Hippocampal formation (tissue), 2 donors: Measurements from ENCODE around the gene C1QL1.
A peak's percentile ranks its signal among the peaks of the same experiment; 100 is the strongest.
"Not testable (repeated sequence)": the region's sequence is repeated elsewhere in the genome, so short reads cannot be mapped to it uniquely, and the experiment has no call there.

Experiments
- DNase-seq, 2 donors: peaks; one replicate each; lab custom pipeline; 2025; lab: John Stamatoyannopoulos, UW

Gene C1QL1

GRCh38 chr17:44961921-44962350, 6.2 kb downstream of the C1QL1 start:
- DNase-seq = no peak

- DNase-seq = no peak
Observed at GRCh38 chr17:44960691-44961090, 7.4 kb downstream of the C1QL1 start.

GRCh38 chr17:44959821-44960531, 8.1 kb downstream of the C1QL1 start:
- DNase-seq = no peak

- DNase-seq = peak in 1 of 2 donors; percentile 14
Observed at GRCh38 chr17:44956998-44957981, 10.8 kb downstream of the C1QL1 start.

GRCh38 chr17:44955674-44956425, 12.3 kb downstream of the C1QL1 start:
- no peak for DNase-seq

- DNase-seq = no peak
Observed at GRCh38 chr17:44952946-44953475, 15.1 kb downstream of the C1QL1 start.

GRCh38 chr17:44948315-44948795, 19.7 kb downstream of the C1QL1 start:
- DNase-seq = no peak

- peak; percentile 80 to 89 for DNase-seq
Observed at GRCh38 chr17:44947461-44948314, 20.4 kb downstream of the C1QL1 start, which contains the start of gene KIF18B. Gene KIF18B, minus strand, starts transcription at chr17:44947773. Its CDS starts 11,429 bp downstream, at chr17:44936344.

GRCh38 chr17:44945652-44946051, 22.5 kb downstream of the C1QL1 start:
- DNase-seq = not testable (repeated sequence)

- no peak for DNase-seq
Observed at GRCh38 chr17:44942456-44942855, 25.6 kb downstream of the C1QL1 start.

GRCh38 chr17:44941712-44942331, 26.3 kb downstream of the C1QL1 start:
- no peak for DNase-seq

GRCh38 chr17:44940768-44941167, 27.3 kb downstream of the C1QL1 start:
- no peak for DNase-seq

- no peak for DNase-seq
Observed at GRCh38 chr17:44940317-44940716, 27.8 kb downstream of the C1QL1 start.

- DNase-seq = no peak
Observed at GRCh38 chr17:44935116-44935515, 33.0 kb downstream of the C1QL1 start.

- DNase-seq = no peak
Observed at GRCh38 chr17:44934745-44935105, 33.4 kb downstream of the C1QL1 start.

GRCh38 chr17:44933824-44934744, 34.0 kb downstream of the C1QL1 start:
- DNase-seq = no peak

- no peak for DNase-seq
Observed at GRCh38 chr17:44932787-44933097, 35.4 kb downstream of the C1QL1 start.

GRCh38 chr17:44932096-44932786, 35.9 kb downstream of the C1QL1 start:
- DNase-seq = no peak

- no peak for DNase-seq
Observed at GRCh38 chr17:44931376-44931775, 36.7 kb downstream of the C1QL1 start.
